AG10803 (cell line): ENCODE results near the gene THOP1.

ENCODE experiments used
- DNase-seq: peaks from one replicate; pipeline ENCODE4 v3.0.0; 2010; ENCODE audit warnings: low read depth
- H3K4me3 ChIP-seq: 2 replicates; pipeline ENCODE4 v1.5.1; 2011; ENCODE audit warnings: mild to moderate bottlenecking, low read length, control low read depth
- TF ChIP-seq, protein P1 (sequence below): conservative IDR thresholded peaks from 2 replicates; pipeline ENCODE4 v1.5.1; 2011; ENCODE audit warnings: mild to moderate bottlenecking, low read length, control low read depth, inconsistent platforms

THOP1 gene

DNA sequence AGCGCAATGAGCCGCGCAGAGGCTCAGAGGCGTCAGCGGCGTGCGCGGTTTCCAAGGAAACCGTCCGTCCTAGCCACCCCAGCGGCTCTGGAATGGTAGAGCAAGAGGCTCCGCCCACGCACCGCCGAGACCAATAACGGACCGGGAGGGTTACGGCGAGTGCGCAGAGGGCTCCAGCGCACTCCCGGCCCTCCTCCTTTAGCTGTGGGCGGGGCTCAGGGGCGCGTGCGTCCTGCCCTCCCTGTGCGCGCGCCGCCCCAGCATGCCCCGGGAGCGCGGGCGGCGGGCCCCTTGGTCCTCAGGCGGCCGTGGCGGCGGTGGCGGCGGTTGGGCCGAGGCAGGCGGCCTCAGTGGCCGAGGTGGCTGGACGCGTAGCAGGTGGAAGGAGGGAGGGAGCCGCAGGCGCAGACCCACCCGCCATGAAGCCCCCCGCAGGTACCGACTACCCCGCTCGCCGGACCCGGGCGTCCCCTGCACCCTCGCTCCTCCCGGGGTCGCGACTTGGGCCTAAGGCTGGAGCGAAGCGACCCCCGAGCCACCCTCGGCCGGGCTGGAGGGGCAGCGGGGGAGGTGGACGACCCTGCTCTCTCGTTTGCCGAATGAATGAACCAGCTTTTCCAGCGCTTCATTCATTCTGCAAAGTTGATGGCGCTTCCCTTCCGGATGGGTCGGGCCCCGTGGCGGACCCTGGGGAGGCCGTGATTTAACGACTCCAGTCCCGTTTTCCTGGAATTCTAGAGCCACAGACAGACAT, at the start of gene THOP1:
Gene THOP1 (plus strand): TSS at position 260 of the 754 bp plus-strand sequence. CDS start 160 bp downstream, at position 420.
- DNase-seq, result peak; percentile 98
- H3K4me3 ChIP-seq, result peak within 1 kb of the TSS; percentile 81
- TF ChIP-seq, protein P1, sequence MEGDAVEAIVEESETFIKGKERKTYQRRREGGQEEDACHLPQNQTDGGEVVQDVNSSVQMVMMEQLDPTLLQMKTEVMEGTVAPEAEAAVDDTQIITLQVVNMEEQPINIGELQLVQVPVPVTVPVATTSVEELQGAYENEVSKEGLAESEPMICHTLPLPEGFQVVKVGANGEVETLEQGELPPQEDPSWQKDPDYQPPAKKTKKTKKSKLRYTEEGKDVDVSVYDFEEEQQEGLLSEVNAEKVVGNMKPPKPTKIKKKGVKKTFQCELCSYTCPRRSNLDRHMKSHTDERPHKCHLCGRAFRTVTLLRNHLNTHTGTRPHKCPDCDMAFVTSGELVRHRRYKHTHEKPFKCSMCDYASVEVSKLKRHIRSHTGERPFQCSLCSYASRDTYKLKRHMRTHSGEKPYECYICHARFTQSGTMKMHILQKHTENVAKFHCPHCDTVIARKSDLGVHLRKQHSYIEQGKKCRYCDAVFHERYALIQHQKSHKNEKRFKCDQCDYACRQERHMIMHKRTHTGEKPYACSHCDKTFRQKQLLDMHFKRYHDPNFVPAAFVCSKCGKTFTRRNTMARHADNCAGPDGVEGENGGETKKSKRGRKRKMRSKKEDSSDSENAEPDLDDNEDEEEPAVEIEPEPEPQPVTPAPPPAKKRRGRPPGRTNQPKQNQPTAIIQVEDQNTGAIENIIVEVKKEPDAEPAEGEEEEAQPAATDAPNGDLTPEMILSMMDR, result no peak

DNA sequence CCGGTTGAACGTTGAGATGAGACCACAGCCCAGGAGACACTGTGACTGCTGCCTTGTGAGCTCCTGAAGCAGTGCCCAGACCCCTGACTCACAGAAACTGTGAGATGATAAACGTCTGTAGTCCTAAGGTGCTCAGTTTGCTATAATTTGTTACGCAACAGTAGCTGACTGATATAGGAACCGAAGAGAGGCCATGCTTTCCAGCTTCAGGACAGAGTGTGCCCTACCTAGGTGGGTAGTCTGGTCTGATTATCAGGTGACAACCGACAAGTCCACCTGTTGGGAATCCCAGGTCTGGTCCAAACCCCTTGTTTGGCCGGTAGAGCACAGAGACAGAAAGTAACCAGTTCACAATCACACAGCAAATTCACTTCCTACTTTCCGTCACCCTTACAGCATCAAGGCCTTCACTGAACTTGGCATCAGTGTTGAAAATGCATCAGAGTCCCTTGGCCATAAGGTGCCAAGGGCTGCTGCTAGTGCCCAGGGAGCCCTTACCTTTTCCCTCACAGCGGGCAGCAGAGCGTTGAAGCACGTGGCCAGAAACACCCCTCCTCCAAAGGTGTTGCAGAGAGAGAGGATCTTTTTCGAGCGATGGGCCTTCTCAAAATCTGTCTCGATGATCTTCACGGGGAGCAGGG, 48.6 kb upstream of the THOP1 start:
- no peak overlapping the region for H3K4me3 ChIP-seq
- DNase-seq, result no peak
- TF ChIP-seq, protein P1, result no peak

DNA sequence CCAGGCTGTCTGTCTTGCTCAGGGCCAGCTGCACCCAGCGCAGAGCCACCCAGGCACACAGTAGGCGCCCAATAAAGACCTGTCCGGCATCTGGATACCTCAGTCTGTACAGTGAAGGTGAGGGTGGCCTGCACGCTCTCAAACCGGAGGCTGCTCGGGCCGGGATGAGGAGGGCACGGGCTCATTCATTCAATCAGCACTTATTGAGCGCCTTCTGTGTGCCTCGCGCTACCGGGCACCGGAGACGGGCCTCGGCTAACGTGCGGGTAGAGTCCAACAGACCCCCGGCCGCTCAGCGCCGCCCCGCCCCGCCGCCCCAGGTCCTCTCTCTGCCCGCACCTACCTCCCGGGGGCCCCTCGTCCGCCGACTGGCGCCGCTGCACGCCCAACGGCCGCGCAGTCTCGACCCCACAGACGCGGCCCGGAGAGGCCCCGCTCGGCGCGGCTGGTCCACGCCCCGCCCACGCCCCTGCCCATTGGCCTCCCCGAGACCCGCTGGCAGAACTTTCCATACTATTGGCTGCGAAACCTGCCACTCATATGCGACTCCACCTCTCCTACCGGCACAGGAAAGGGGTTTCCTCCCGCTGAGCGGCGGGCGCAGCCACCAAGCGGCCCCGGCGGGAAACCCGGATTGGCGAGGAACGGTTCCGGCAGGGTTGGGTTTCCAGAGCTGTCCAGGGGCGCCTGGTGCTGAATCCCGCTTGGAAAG, 45.5 kb upstream of the THOP1 start, which contains the start of gene SLC39A3:
Gene SLC39A3 (minus strand): TSS at position 416 of the 712 bp plus-strand sequence. CDS start 2,760 bp downstream, outside the sequence.
- H3K4me3 ChIP-seq, result peak within 1 kb of the TSS; percentile 93
- peak; percentile 99 for DNase-seq
- TF ChIP-seq, protein P1, result no peak

DNA sequence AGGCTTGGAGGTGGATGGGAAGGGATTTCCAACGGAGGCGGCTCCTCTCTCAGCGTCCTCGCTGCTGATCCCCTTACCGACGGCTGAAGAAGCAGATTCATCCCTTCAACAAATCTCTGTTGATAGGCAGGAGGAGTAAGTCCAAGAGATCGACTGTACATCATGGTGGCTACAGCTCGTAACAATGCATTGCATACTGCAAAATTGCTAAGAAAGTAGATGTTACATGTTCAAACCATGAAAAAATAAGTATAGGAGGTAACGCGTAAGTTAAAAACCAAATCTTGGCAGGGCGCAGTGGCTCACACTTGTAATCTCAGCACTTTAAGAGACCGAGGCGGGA, 45.0 kb upstream of the THOP1 start:
- no peak for DNase-seq
- TF ChIP-seq, protein P1, result no peak
- H3K4me3 ChIP-seq, result no peak overlapping the region

DNA sequence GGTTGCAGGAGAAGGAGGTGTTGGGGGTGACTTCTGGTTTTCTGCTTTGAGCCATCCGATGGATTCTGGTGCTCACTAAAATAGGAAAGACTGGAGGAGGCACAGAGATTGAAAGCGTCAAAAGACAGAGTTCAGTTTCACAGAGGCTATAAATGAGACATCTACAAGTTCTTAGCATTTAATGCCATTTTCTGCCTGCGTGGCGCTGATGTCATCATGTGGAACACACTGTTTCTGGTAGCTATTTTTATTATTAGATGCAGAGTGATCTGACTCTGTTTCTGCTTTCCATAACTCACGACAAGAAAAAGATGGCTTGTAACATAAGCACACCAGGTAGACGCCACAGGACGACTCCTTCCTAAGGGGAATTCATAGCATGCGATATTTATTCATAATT, 42.2 kb upstream of the THOP1 start:
- H3K4me3 ChIP-seq, result no peak overlapping the region
- DNase-seq, result no peak
- TF ChIP-seq, protein P1, result no peak

DNA sequence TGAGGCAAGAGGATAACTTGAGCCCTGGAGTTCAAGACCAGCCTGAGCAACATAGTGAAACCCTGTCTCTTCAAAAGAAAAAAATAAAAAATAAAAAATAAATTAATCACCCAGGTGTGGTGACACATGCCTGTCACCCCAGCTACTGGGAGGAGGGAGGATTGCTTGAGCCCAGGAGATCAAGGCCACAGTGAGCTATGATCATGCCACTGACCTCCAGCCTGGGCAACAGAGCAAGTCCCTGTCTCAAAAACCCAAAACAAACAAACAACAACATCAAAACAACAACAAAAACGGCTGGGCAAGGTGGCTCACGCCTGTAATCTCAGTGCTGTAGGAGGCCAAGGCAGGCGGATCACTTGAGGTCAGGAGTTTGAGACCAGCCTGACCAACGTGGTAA, 41.2 kb upstream of the THOP1 start:
- TF ChIP-seq, protein P1, result no peak
- DNase-seq, result no peak
- no peak overlapping the region for H3K4me3 ChIP-seq

DNA sequence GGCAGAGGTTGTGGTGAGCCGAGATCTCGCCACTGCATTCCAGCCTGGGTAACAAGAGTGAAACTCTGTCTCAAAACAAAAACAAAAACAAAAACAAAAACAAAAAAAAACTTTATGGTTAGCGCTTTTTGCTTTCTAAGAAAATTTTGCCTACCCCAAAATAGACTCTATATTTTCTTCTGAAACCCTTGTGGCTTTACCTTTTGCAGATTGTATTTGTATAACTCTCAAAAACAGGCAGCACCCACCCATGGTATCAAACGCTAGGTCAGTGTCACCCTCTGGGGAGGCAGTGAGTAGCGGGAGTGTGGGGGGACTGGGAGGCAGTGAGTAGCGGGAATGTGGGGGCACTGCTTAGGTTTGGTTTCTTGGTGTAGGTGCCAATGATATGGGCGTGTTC, 38.0 kb upstream of the THOP1 start:
- DNase-seq, result no peak
- H3K4me3 ChIP-seq, result no peak overlapping the region
- TF ChIP-seq, protein P1, result no peak
